M059J (cell line): ENCODE results near the gene PLEKHM3. TPM values are rescaled to one million over a fixed set of nuclear protein-coding genes. Genes with fewer than 3 reads are reported as not detected.
"Not testable (repeated sequence)": the region's sequence is repeated elsewhere in the genome, so short reads cannot be mapped to it uniquely, and the experiment has no call there.

Source experiments
- DNase-seq: peaks from one replicate; pipeline ENCODE4 v3.0.0-alpha.2; 2012; ENCODE audit warnings: low read depth
- total RNA-seq: library from RNA; depleted of rRNA; stranded (reverse); fragments of >200 nt; shearing (Covaris generic); gene quantifications from 2 replicates; pipeline ENCODE4 v1.2.3, GENCODE V29; 2014

Gene PLEKHM3
- total RNA-seq, 1 experiment from 2014 or later: 5.3 TPM

- peak; percentile 49 for DNase-seq
Observed at GRCh38 chr2:208037564-208038487, 12.5 kb upstream of the PLEKHM3 start.

GRCh38 chr2:208036357-208036756 is 11.0 kb upstream of the PLEKHM3 start:
- DNase-seq: no peak

GRCh38 chr2:208034503-208035140 is 9.3 kb upstream of the PLEKHM3 start:
- DNase-seq: no peak

- DNase-seq: peak; percentile 65
Observed at GRCh38 chr2:208033701-208034502, 8.6 kb upstream of the PLEKHM3 start.

GRCh38 chr2:208031608-208032019 is 6.3 kb upstream of the PLEKHM3 start:
- no peak for DNase-seq

GRCh38 chr2:208025814-208026184 is 472 bp upstream of the PLEKHM3 start:
- DNase-seq: no peak

GRCh38 chr2:208024091-208024490 is 1.2 kb downstream of the PLEKHM3 start:
- no peak for DNase-seq

GRCh38 chr2:208020253-208020652 is 5.1 kb downstream of the PLEKHM3 start:
- no peak for DNase-seq

GRCh38 chr2:208018124-208018712 is 7.1 kb downstream of the PLEKHM3 start:
- not testable (repeated sequence) for DNase-seq

- no peak for DNase-seq
Observed at GRCh38 chr2:208017721-208018120, 7.6 kb downstream of the PLEKHM3 start.

GRCh38 chr2:208015475-208015874 is 9.9 kb downstream of the PLEKHM3 start:
- DNase-seq: no peak

- DNase-seq: peak; percentile 90
Observed at GRCh38 chr2:208013285-208014178, 11.8 kb downstream of the PLEKHM3 start.

- peak; percentile 23 for DNase-seq
Observed at GRCh38 chr2:208012449-208012848, 12.9 kb downstream of the PLEKHM3 start.

- DNase-seq: no peak
Observed at GRCh38 chr2:208010506-208010905, 14.8 kb downstream of the PLEKHM3 start.

GRCh38 chr2:208006833-208007232 is 18.5 kb downstream of the PLEKHM3 start:
- DNase-seq: peak; percentile 66

GRCh38 chr2:208006337-208006736 is 19.0 kb downstream of the PLEKHM3 start:
- no peak for DNase-seq

GRCh38 chr2:208001924-208002323 is 23.4 kb downstream of the PLEKHM3 start:
- no peak for DNase-seq

GRCh38 chr2:208000701-208001395 is 24.5 kb downstream of the PLEKHM3 start:
- no peak for DNase-seq

- no peak for DNase-seq
Observed at GRCh38 chr2:207996848-207997247, 28.5 kb downstream of the PLEKHM3 start.

- peak; percentile 49 for DNase-seq
Observed at GRCh38 chr2:207995887-207996286, 29.4 kb downstream of the PLEKHM3 start.
